Fibroblast of skin of left biceps (primary cell): ENCODE data around the gene PDE1A.
A peak's percentile ranks its signal among the peaks of the same experiment; 100 is the strongest.
"Not testable (repeated sequence)": the region's sequence is repeated elsewhere in the genome, so short reads cannot be mapped to it uniquely, and the experiment has no call there.

Experiments
- DNase-seq, 2 experiments: peaks; one replicate each; pipeline ENCODE4 v3.0.0-alpha.2; 2013; ENCODE audit warnings: low read depth in 2 of 2

The PDE1A gene

DNA sequence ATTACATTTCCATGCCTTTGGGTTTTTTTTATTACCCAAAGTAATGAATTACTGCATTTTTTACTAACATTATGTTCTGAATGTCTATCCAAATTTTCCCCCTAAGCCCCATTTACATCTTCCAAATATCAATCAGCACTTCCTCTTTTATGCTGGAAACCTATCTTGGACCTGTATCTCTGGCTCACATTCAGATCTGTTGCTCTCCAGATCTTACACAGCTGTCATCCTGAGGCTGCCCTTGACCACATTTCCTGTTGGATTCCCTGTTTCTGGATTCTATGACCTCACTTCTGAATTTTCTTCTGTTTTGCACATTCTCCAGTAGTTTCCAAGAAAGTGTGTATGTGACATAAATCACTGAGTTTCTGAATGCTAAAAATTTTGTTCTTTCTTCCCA lies 146.7 kb downstream of the PDE1A start:
- DNase-seq: peak; percentile 54 to 70

DNA sequence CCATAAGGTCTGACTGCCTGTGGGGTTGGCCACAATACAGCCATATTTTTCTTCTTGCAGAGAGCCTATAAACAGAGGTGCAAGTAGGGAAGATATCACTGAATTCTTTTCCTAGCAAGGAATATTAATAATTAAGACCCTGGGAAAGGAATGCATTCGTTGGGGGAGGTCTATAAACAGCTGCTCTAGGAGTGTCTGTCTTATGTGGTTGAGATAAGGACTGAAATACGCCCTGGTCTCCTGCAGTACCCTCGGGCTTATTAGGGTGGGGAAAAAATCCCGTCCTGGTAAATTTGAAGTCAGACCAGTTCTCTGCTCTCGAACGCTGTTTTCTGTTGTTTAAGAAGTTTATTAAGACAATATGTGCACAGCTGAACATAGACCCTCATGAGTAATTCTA lies 150.2 kb downstream of the PDE1A start:
- DNase-seq: not testable (repeated sequence)

DNA sequence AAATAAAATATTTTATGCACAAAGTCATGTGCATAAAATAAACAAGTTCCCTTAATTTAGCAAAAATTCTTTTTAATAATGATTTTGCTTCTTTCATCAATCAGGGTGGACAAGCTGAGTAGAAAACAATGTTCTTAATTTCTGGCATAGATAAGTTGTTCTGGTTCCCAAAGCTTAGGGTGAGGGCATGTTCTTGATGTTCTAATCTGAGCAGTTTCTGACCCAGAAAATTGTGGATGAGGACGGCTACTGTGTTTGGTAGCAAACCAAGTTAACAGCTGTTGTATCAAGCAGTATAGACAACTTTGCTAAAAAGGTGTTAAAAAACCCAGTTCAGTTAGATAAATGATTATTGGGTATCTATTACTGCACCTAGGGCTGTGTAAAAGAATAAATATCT lies 158.9 kb downstream of the PDE1A start:
- DNase-seq: no peak

DNA sequence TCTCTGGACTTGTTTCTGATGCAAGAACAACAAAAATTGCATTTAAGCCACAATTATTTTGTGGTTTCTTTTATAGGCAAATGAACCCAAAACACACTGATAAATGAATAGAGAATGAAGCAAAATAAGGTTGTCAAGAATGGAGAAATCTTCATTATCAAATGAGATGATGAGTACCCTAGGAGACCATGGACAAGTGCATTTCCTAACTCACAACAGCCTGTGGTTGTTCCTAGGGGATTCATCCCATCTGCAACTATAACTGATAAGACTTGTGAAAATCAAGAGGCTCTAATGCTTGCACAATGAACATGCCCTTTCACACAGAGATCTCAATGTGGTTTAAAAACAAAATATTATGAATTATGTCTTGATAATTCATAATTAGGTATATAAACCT lies 159.9 kb downstream of the PDE1A start:
- DNase-seq: no peak

DNA sequence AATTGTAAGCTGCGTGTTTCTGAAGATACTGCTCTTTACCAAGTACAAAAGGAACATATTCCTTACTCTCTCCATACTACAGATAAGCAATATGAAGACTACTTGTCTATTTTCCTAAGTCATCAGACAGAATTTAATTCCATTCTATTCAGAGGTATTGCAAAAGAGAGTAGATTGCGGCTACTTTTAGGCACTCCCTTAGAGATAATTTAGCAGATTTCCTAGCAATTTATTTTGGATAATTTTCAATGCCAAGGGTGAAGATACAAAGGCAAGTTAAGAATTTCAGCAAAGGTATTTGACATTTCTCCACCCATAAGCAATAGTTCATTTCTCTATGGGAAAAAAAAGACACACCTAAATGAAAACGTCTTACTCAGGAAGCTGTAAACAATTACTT lies 161.1 kb downstream of the PDE1A start:
- no peak for DNase-seq

DNA sequence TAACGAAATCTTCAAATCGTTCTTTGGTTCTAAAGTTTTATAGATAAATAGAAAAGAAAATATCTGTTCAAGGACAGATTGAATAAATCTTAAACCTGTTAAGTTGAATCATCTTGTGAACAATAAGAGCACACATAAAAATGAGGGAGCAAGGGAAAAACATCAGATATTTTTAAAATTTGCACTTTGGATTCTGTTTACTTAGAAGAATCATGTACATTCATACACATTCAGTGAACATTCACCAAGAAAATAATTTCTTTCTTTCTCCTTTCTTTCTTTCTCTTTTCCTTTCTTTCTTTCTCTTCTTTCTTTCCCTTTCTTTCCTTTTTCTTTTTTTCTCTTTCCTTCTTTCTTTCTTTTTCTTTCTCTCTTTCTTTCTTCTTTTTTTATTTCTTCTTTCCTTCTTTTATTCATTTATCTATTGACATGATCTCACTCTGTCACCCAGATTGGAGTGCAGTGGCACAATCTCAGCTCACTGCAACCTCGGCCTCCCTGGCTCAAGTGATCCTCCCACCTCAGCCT lies 164.9 kb downstream of the PDE1A start:
- no peak for DNase-seq

DNA sequence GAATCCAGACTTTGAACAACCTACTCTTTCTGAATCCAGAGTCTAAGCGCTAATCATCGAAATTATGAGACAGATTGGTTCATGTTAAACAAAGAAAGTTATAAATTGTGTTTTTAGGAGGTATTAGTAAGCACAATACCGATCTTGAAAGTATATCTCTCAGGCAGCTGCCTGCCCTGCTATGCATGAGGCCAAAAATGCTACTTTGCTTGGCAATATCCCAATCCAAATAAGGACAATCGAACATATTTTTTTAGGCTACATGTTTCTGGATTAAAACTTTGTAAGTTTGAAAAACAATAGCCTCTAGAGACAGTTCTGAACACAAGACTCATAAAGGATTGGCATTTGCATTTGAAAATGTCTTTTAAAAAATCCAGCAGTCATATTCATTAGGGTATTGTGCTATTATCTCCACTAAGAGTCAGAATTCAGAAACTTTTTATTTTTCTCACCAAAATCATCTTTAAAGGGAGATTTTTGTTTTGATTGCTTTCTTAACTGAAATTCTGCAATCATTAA lies 167.1 kb downstream of the PDE1A start:
- DNase-seq: no peak

DNA sequence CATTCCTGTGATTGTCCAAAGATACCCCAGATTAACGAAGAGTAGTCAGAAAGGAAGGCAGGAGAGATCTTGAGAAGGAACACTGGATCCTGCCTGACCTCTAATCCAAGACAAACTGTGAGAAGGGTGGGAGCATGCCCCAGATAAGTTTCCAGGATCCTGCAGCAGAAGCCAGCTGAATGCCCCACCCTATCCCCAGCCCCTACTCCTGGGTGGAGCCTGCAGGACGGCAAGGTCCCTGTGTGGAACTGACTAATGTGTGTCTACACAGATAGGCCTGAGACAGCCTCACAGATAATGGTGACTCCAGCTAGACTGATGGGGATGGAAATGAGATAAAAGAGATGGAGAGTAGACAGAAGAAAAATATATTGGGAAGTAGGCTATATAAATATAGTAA lies 174.3 kb downstream of the PDE1A start:
- DNase-seq: no peak

DNA sequence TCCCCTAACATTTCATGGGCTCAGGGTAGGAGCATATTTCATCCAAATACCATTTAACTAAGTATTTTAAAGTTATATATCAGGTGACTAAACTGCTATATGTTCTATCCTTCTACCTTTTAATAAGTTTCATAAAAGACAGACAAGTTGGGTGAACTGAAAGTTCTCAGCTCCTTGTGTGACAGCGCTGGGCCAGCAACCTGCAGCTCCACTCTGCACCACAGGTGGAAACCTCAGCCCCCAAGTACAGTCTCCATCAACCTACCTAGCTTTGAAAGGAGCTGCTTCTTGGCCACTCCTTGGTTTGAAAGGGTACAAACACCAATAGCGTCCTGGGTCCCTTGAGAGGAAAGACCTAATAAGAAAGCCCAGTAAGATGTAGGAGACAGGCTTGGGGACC lies 177.9 kb downstream of the PDE1A start:
- no peak for DNase-seq

DNA sequence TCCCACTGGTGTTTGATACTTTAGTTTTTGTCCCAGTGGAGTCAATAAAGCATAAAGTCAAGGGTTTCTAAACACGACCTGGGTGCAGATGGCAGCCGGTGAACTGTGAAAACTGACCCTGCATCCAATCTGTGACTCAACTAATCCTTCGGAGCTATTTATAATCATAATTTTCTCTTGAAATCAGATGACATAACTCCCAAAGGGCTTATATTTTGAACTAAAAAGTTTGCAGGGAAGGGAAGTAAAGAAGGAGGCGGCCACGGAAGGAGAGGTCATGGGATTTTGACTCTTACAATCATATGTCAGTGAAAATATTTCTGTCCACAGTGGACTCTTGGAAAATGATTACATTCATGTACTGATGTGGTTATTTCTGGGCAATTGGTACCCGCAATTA lies 178.5 kb downstream of the PDE1A start:
- DNase-seq: no peak

DNA sequence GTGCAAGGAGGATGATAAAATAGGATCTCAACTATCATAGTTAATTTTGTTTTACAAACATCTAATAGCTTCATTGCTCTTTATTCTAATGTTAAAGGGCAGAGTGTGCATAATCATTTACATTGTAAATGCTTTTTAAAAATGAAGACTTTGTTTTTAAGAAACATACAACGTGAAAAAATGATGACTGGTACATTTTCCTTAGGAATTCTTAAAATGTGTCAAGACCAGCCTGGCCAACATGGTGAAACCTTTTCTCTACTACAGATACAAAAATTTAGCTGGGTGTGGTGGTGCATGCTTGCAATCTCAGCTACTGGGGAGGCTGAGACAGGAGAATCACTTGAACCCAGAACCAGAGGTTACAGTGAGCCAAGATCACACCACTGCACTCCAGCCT lies 179.0 kb downstream of the PDE1A start:
- DNase-seq: no peak

DNA sequence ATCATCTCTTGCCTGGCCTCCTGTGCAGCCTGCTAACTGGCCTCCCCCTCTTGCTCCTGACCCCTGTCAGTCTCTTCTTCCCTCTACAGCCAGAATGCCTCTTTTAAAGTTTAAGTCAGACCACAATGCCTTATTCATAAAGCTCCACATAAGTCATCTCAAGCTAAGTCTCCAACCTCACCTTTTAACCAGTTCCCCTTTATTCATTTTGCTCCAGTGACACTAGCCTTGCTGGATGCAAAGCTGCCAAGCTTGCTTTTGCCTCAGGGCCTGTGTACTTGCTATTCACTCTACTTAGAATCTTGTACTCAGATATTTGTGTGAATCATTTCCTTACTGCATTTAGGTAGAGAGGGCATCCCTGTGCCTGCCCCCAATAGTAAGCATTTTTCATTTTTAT lies 180.9 kb downstream of the PDE1A start:
- DNase-seq: no peak

DNA sequence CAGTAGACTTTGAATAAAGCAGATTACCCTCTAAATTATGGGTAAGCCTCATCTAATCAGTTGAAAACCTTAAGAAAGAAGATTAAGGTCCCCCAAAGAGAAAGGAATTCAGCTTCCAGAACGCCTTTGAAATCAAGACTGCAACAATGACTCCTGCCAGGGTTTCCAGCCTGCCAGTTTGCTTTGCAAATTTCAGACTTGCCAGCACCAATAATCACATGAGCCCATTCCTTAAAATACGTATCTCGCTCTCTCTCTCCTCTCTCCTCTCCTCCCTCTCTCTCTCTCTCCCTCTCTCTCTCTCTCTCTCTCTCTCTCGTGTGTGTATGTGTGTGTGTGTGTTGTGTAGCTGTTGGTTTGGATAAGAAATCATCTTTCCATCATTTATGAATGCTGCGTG lies 184.2 kb downstream of the PDE1A start:
- DNase-seq: no peak

DNA sequence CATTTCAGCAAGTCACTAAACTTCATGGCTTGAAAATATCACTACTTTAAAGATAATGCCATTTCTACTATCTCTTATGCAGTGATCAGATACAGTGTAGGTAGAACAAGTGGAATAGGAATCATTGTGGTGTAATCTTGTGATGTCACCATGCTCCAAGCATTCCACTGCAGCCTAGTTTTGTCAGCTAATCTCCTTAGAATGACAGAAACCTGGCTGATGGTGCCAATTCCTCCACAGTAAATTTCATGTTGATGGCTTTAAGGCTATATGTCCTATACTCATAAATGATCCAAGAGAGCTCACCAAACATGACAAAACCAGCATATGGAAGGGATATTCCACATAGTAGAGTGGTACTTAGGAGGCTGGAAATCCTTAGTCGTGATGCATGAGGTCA lies 184.9 kb downstream of the PDE1A start:
- no peak for DNase-seq

DNA sequence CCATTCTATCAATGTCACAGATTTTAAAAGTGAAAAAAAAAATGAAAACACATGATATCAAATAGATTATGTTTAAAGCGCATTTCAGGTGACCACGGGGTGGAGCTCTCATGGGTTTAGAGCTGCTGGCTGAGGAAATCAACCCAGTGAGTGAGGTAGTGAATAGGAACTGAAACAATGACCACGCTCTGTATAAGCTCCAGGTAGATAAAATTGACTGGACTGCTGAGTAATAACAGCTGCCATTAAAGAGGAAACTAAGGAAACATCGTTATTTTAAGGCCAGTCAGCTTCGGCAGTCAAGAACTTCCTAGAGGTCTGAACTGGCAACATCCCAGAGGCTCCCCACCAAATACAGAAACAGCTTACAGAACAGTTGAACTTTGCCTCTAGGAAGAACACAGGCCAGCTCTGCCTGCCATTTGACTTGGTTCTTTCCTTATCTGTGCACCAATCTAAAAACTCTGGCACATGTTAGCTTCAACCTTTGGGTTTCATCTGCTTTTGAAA lies 185.9 kb downstream of the PDE1A start:
- no peak for DNase-seq

DNA sequence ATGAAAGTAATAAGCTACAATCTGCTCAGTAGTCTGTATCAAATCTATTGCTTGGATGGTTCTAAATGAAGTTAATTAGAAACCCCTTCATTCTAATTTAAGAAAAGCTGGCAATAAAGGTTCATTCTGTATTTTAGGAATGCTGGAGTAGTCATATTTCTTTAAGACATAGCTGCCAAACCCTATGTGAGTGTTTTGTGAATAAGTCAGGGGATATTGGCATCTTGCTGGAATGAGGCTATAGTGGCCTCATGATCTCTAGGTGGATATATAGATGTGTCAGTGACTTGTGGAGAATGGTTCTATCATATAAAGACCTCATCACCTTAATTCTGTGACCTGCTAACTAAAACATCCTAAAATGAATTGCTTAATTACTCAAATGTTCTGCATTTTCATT lies 196.3 kb downstream of the PDE1A start:
- DNase-seq: no peak

DNA sequence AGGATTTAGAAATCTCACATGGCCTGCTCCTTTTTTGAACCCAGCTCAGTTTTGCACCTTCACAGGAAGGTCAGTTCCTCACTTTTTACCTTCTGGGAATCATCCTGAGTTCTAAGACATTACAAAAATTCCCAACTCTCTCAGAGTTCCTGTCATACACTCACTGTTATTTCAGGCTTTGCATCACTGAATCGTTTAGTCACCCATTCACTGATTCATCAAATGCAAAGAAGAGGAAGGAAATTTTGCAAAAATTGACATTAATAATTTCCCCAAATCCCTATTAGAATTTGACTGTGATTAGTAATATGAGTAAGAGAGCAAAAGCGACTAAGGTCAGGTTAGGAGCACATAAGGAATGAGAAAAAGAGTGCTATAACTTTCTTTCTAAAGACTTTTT lies 197.5 kb downstream of the PDE1A start:
- no peak for DNase-seq

DNA sequence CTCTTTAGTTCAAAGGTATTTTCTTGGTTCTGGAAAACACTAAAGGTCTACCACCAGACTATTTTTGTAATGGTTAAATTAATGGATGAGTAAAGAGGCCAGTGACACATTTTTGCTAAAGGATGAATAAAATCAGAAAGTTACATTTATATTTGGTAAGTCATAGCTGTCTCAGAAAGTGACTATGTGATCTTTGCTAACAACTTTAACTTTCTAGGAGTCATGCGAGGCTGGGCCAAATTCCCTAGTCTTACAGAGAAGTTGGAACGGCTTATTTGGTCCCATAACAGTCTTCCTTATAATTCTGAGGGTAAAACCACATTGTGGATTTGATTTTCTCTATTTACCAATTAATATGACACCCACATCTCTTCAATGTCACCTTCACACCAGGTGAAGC lies 198.1 kb downstream of the PDE1A start:
- no peak for DNase-seq

DNA sequence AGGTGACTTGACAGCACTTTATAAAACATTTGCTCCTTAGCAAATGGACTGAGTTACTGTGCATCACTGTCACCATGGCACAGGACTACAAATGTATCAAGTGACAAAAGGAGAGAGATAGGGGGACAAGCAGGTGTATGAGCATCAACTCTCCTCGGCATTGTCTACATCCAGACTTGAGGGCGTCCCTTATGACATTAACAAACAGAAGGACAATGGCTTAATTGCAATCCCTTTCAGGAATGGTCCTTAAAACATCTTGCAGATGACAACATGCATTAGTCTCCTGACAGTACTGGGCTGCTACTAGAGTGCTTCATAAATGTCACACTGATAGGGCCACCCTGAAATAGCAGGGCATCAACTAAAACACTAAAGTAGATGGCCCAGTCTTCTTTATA lies 198.8 kb downstream of the PDE1A start:
- DNase-seq: no peak

DNA sequence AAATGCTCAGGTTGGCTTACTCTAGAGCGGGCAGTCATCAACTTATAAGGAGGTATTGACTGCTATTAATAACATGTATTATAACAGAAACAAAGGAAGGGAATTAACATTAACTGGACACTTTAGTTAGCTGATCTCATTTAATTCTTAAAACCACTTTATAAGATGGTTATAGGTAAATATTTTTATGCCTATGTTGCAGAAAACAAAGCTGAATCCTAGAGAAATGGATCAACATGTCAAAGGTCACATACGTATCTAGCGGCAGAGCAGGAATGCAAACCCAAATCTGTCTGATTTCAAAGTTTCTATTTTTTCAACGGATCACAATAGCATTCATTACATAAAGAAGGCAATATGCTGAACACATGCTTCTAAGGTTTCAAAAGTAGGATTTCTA lies 200.0 kb downstream of the PDE1A start:
- no peak for DNase-seq

DNA sequence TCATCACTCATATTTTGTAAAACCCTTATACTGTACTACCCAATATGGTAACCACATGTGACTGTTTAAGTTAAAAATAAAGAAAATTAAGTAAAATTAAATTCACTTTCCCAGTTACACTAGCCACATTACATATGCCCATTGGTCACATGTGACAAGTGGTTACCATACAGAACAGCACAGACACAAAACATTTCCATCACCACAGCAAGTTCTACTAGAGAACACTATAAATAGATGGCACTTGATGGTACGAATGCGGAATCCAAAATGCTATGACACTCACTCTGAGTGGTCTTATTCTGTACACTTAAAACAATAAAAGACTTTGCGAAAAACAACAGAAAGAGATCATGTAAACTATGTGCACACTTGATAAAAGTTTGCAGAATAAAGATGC lies 202.2 kb downstream of the PDE1A start:
- DNase-seq: no peak

DNA sequence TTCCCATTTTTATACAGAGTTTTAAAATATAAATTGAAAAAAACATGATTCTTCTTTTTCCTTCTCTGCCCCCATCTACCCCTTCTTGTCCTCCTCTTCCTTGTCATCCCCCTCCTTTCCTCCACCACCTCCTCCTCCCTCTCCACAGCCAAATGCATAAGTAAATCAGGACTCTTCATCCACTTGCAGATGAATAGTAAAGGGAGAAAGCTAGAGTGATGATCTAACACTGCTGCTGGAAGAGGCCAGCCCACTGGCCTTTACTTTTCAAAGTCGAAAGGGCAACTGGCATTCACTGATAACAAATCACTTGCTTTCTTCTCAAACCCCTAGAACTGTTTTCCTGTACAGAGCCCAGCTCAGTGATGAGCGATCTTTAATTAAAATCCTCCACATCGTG lies 205.8 kb downstream of the PDE1A start:
- DNase-seq: no peak

DNA sequence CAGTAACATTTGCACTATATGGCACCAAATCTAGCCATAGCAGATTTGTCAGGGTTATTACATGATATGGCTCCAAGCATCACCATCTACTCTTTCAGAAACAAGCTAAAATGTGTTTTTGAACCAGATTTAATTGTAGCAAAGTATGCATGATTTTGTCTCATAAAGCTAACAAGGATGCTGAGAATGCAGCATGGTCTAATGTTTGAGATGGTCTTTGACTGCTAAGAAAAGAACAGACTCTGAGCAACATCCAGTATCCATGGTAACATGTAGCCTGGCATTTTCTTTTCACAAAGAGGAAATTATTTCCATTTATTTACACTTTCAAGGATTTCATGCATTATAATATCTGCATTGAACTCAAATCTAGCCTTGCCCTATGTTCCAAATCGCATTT lies 206.5 kb downstream of the PDE1A start:
- no peak for DNase-seq

DNA sequence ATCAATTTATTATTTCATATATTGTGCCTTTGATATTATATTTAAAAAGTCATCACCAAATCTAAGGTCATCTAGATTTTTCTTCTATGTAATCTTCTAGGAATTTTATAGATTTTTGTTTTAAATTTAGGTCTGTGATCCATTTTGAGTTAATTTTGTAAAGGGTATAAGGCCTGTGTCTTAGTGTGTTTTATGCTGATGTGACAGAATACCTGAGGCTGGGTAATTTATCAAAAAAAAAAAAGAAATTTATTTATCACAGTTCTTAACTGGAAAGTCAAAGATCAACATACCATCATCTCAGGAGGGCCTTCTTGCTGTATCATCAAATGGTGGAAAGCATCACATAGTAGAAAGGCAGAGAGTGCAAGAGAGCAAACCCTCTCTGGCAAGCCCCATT lies 216.2 kb downstream of the PDE1A start:
- no peak for DNase-seq
